ENCODE measurements around the gene PIK3AP1. TPM values are rescaled to one million over a fixed set of nuclear protein-coding genes. Genes with fewer than 3 reads are reported as not detected.

Gene PIK3AP1
- total RNA-seq, 4 donors from 2014 or later = 3.1 to 15.5 (median 5.5) TPM

- Histone ChIP-seq H3K4me1 (no peaks in the 10 kb centered on the region), H3K4me3 (no peak overlapping the region), H3K9me3 (no peaks in the 10 kb centered on the region), H3K27me3 (no peaks in the 10 kb centered on the region), H3K36me3 (no peaks in the 10 kb centered on the region), H3K27ac (no peak overlapping the region)
- WGBS, 2 donors (ENCODE audit: low coverage in 1 of 2) = 64 to 77% methylated on average over 2 to 3 of the region's 3 CpGs
- no peak for ATAC-seq
- no peak for TF ChIP-seq EP300 (IDR thresholded peaks at IDR 0.05)
- no peak for TF ChIP-seq POLR2AphosphoS5 (IDR thresholded peaks at IDR 0.05)
- no peak for TF ChIP-seq CTCF (IDR thresholded peaks at IDR 0.05)
- TF ChIP-seq POLR2A (IDR thresholded peaks at IDR 0.05) = no peak
These were observed 26.9 kb downstream of the PIK3AP1 start for GRCh38 chr10:96693431-96693830.

DNA sequence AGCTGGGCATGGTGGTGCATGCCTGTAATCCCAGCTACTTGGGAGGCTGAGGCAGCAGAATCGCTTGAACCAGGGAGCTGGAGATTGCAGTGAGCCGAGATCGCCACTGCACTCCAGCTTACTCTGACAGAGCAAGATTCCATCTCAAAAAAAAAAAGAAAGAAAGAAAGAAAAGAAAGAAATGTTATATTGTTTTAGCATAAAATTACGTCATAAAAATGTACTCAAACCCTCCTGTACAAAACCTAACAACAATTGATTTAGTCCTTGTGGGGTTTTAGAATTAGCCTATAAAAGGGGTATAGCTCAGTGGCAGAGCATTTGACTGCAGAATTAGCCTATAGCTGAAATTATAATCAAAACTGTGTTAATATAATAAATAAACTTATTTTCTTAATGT lies 27.9 kb downstream of the PIK3AP1 start:
- no peak overlapping the region for H3K4me3 ChIP-seq
- no peaks in the 10 kb centered on the region for H3K4me1 ChIP-seq
- H3K27me3 ChIP-seq = no peaks in the 10 kb centered on the region
- no peak overlapping the region for H3K27ac ChIP-seq
- no peak for ATAC-seq
- 71 to 89% methylated on average over 1 to 4 of the region's 4 CpGs for WGBS, 2 donors (ENCODE audit: low coverage in 1 of 2)
- TF ChIP-seq POLR2A (IDR thresholded peaks at IDR 0.05) = no peak
- TF ChIP-seq CTCF (IDR thresholded peaks at IDR 0.05) = no peak
- TF ChIP-seq POLR2AphosphoS5 (IDR thresholded peaks at IDR 0.05) = no peak
- TF ChIP-seq EP300 (IDR thresholded peaks at IDR 0.05) = no peak
- H3K36me3 ChIP-seq = no peaks in the 10 kb centered on the region
- no peaks in the 10 kb centered on the region for H3K9me3 ChIP-seq

DNA sequence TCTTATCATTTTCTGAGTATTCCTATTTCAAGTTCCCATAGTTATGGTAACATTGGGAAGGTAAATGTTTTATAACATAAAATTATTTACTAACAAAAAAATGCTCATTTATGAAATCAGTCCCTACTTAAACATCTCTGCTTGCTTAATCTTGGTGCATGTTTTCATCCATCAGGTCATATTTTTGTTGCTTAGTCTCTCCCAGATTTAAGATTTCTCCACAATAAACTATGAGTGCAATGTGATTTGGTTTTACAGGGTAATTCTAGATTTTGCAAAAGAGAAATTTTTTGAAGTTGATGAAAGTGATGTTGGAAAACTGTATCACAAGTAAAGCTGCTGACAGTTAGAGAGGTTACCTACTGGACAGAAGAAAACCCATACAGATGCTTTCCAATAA lies 28.6 kb downstream of the PIK3AP1 start:
- no peaks in the 10 kb centered on the region for H3K27me3 ChIP-seq
- no peaks in the 10 kb centered on the region for H3K36me3 ChIP-seq
- ATAC-seq = no peak
- H3K9me3 ChIP-seq = no peaks in the 10 kb centered on the region
- TF ChIP-seq POLR2A (IDR thresholded peaks at IDR 0.05) (no peak), EP300 (IDR thresholded peaks at IDR 0.05) (no peak), POLR2AphosphoS5 (IDR thresholded peaks at IDR 0.05) (no peak), CTCF (IDR thresholded peaks at IDR 0.05) (no peak)
- H3K4me3 ChIP-seq = no peak overlapping the region
- no peak overlapping the region for H3K27ac ChIP-seq
- no peaks in the 10 kb centered on the region for H3K4me1 ChIP-seq

GRCh38 chr10:96690755-96691730 lies 29.3 kb downstream of the PIK3AP1 start:
- H3K27me3 ChIP-seq = no peaks in the 10 kb centered on the region
- WGBS, 2 donors (ENCODE audit: low coverage in 1 of 2) = 60% methylated on average over 7 of the region's 9 CpGs
- no peaks in the 10 kb centered on the region for H3K9me3 ChIP-seq
- H3K4me1 ChIP-seq = no peaks in the 10 kb centered on the region
- ATAC-seq = no peak
- H3K36me3 ChIP-seq = no peaks in the 10 kb centered on the region
- TF ChIP-seq POLR2A (IDR thresholded peaks at IDR 0.05) = no peak
- no peak for TF ChIP-seq POLR2AphosphoS5 (IDR thresholded peaks at IDR 0.05)
- no peak for TF ChIP-seq CTCF (IDR thresholded peaks at IDR 0.05)
- no peak for TF ChIP-seq EP300 (IDR thresholded peaks at IDR 0.05)
- H3K4me3 ChIP-seq = no peak overlapping the region
- no peak overlapping the region for H3K27ac ChIP-seq

DNA sequence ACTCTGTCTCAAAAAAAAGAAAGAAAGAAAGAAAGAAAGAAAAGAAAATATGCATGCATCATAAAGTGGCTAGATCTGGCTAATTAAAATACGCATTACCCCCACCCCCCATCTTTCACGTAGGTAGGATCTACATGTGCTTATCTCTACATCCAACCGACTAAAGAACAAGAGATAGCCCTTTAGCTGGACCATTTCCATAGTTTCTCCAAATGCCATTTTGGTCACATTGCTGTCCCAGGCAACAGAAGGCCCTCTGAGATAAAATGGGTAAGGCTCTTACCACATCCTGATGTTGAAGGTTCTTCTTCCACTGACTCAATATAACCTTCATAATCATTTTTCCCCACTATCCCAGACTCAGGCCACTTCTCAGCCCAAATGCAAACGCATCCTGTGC lies 31.5 kb downstream of the PIK3AP1 start:
- no peak overlapping the region for H3K27ac ChIP-seq
- ATAC-seq = no peak

More for the DNA sequence above, 31.5 kb downstream of the PIK3AP1 start:
- TF ChIP-seq EP300 (IDR thresholded peaks at IDR 0.05) = no peak
- TF ChIP-seq POLR2AphosphoS5 (IDR thresholded peaks at IDR 0.05) = no peak
- TF ChIP-seq POLR2A (IDR thresholded peaks at IDR 0.05) = no peak
- no peak for TF ChIP-seq CTCF (IDR thresholded peaks at IDR 0.05)
- no peaks in the 10 kb centered on the region for H3K27me3 ChIP-seq
- no peaks in the 10 kb centered on the region for H3K9me3 ChIP-seq
- no peaks in the 10 kb centered on the region for H3K4me1 ChIP-seq
- no peaks in the 10 kb centered on the region for H3K36me3 ChIP-seq
- WGBS, 2 donors (ENCODE audit: low coverage in 1 of 2) = 81 to 83% methylated on average over 2 to 4 of the region's 4 CpGs
- H3K4me3 ChIP-seq = no peak overlapping the region

Data from gastroesophageal sphincter (tissue), 4 donors.